HCT116 (cell line): ENCODE results near the gene SRCAP. TPM values are rescaled to one million over a fixed set of nuclear protein-coding genes. Genes with fewer than 3 reads are reported as not detected.

Experiments
- ATAC-seq: fragments of 200-7000 bp; cut with Tn5 transposase; 2 replicates; pipeline ENCODE4 v1.9.1; 2020; ENCODE audit warnings: mild to moderate bottlenecking, moderate library complexity
- BruUV-seq: library from RNA; stranded (reverse); fragments of 400-500 nt; replicated peaks from 2 replicates; lab custom pipeline; 2021; lab: Mats Ljungman, UMichigan
- CTCF ChIA-PET: fragments of 300-600 bp; sonication (Branson Sonifier 250); formaldehyde crosslinking; loops from one replicate; lab custom pipeline; 2021; ENCODE audit warnings: antibody characterized with exemption; lab: Charles Lee
- POLR2A ChIA-PET: fragments of 300-600, 350-600 bp; sonication (Branson Sonifier 250); formaldehyde crosslinking; loops from one replicate; lab custom pipeline; 2021; ENCODE audit warnings: antibody characterized with exemption; lab: Charles Lee
- RAD21 ChIA-PET, 2 experiments: fragments of 300-600 bp; sonication (Branson Sonifier 250); formaldehyde crosslinking; loops; one replicate each; lab custom pipeline; 2023; ENCODE audit warnings: low total read pairs in 2 of 2; ENCODE audit not compliant: uncharacterized antibody in 2 of 2, unreplicated experiment in 2 of 2, low non-redundant PET in 1 of 2; lab: Charles Lee
- DNase-seq: peaks from one replicate; pipeline ENCODE4 v3.0.0-alpha.2; 2010; ENCODE audit warnings: low read depth, low spot score
- H2AFZ ChIP-seq: fragments of 200-600 bp; shearing (Covaris generic), sonication (generic); 2 replicates; pipeline ENCODE4 v1.6.1; 2017; ENCODE audit warnings: low read depth, mixed run types, mixed read lengths, antibody characterized with exemption, low read length; ENCODE audit not compliant: poor library complexity, severe bottlenecking
- H3K27ac ChIP-seq: 2 replicates; pipeline ENCODE4 v1.5.1; 2012; ENCODE audit warnings: low read depth, low read length
- H3K27me3 ChIP-seq: fragments of 200-600 bp; sonication (generic); 2 replicates; pipeline ENCODE4 v1.6.1; 2016; ENCODE audit warnings: mixed run types, low read length, mixed read lengths; ENCODE audit not compliant: insufficient read depth
- H3K36me3 ChIP-seq, 2 experiments: fragments of 200-500 bp in 1 of 2; fragments of 200-600 bp in 1 of 2; sonication (Bioruptor generic) in 1 of 2; sonication (generic) in 1 of 2; 2 replicates each; pipeline versions ENCODE4 v1.5.1 to v1.6.1; 2014 to 2016; ENCODE audit warnings: low read length in 2 of 2, inconsistent platforms in 1 of 2, mixed read lengths in 1 of 2, mixed run types in 1 of 2; ENCODE audit not compliant: insufficient read depth in 2 of 2, control insufficient read depth in 1 of 2
- H3K4me1 ChIP-seq, 2 experiments: fragments of 200-600 bp in 1 of 2; sonication (generic) in 1 of 2; 2 replicates each; pipeline versions ENCODE4 v1.5.1 to v1.6.1; 2012 to 2017; ENCODE audit warnings: low read length in 2 of 2, inconsistent platforms in 1 of 2, mild to moderate bottlenecking in 1 of 2, mixed read lengths in 1 of 2, mixed run types in 1 of 2, moderate library complexity in 1 of 2; ENCODE audit not compliant: insufficient read depth in 2 of 2, control insufficient read depth in 1 of 2
- H3K4me2 ChIP-seq: fragments of 200-600 bp; sonication (generic); 2 replicates; pipeline ENCODE4 v1.6.1; 2017; ENCODE audit warnings: mixed run types, low read length, mixed read lengths
- H3K4me3 ChIP-seq, 2 experiments: fragments of 200-600 bp in 1 of 2; sonication (generic) in 1 of 2; replicated peaks in 1 of 2; 2 replicates each; pipeline ENCODE4 v1.5.1; 2011 to 2016; ENCODE audit warnings: low read length in 2 of 2, control low read depth in 1 of 2, low read depth in 1 of 2, mild to moderate bottlenecking in 1 of 2, mixed read lengths in 1 of 2, mixed run types in 1 of 2
- H3K79me2 ChIP-seq: fragments of 200-600 bp; sonication (generic); 2 replicates; pipeline ENCODE4 v1.6.1; 2017; ENCODE audit warnings: mild to moderate bottlenecking, mixed run types, low read length, moderate library complexity, mixed read lengths; ENCODE audit not compliant: insufficient read depth
- H3K9ac ChIP-seq: fragments of 200-600 bp; sonication (generic); 2 replicates; pipeline ENCODE4 v1.6.1; 2016; ENCODE audit warnings: low read length, mixed read lengths
- H3K9me2 ChIP-seq: fragments of 200-600 bp; sonication (generic), shearing (Covaris generic); 2 replicates; pipeline ENCODE4 v1.6.1; 2017; ENCODE audit warnings: mixed run types, mild to moderate bottlenecking, moderate library complexity; ENCODE audit not compliant: insufficient read depth
- H3K9me3 ChIP-seq, 2 experiments: fragments of 200-500 bp in 1 of 2; fragments of 200-600 bp in 1 of 2; sonication (Bioruptor generic) in 1 of 2; sonication (generic) in 1 of 2; 2 replicates each; pipeline ENCODE4 v1.6.1; 2014 to 2017; ENCODE audit warnings: low read length in 2 of 2, mixed read lengths in 2 of 2, inconsistent platforms in 1 of 2, low read depth in 1 of 2, mild to moderate bottlenecking in 1 of 2, mixed run types in 1 of 2, moderate library complexity in 1 of 2; ENCODE audit not compliant: control insufficient read depth in 1 of 2, insufficient read depth in 1 of 2
- H4K20me1 ChIP-seq: fragments of 200-600 bp; sonication (generic), shearing (Covaris generic); 2 replicates; pipeline ENCODE4 v1.6.1; 2017; ENCODE audit warnings: mixed run types, mild to moderate bottlenecking, moderate library complexity; ENCODE audit not compliant: insufficient read depth
- ELF1 ChIP-seq: IDR thresholded peaks from 2 replicates; pipeline ENCODE4 v1.6.1; 2012; ENCODE audit warnings: low read depth, borderline replicate concordance
- EZH2 ChIP-seq: fragments of 200-600 bp; sonication (generic); IDR thresholded peaks from 2 replicates; pipeline ENCODE4 v1.6.1; 2017; ENCODE audit warnings: antibody characterized with exemption, mixed run types
- JUND ChIP-seq: IDR thresholded peaks from 2 replicates; pipeline ENCODE4 v1.6.1; 2012
- POLR2A ChIP-seq: IDR thresholded peaks from 2 replicates; pipeline ENCODE4 v1.7.0; 2011; ENCODE audit warnings: borderline replicate concordance; ENCODE audit not compliant: insufficient read depth, insufficient read length; ENCODE audit errors: extremely low read depth
- SRF ChIP-seq: IDR thresholded peaks from 2 replicates; pipeline ENCODE4 v1.6.1; 2012; ENCODE audit warnings: low read depth
- TCF7L2 ChIP-seq: IDR thresholded peaks from 2 replicates; pipeline ENCODE4 v1.7.0; 2011; ENCODE audit warnings: borderline replicate concordance, inconsistent platforms; ENCODE audit not compliant: insufficient read depth, insufficient read length; ENCODE audit errors: extremely low read depth
- YY1 ChIP-seq: IDR thresholded peaks from 2 replicates; pipeline ENCODE4 v1.6.1; 2011; ENCODE audit warnings: low read length, low read depth, moderate library complexity, mild to moderate bottlenecking; ENCODE audit not compliant: insufficient replicate concordance; ENCODE audit errors: extremely low read depth
- ZFX ChIP-seq: fragments of 450-650 bp; IDR thresholded peaks from 2 replicates; pipeline ENCODE4 v1.6.1; 2017
- ZNF274 ChIP-seq: fragments of 200-500 bp; sonication (Bioruptor generic); IDR thresholded peaks from 2 replicates; pipeline ENCODE4 v1.6.1; 2014; ENCODE audit warnings: mild to moderate bottlenecking, low read depth, low read length, inconsistent platforms
- intact Hi-C: fragments of 100-400 bp; cut with micrococcal nuclease; formaldehyde crosslinking; loops from 2 replicates; pipeline ENCODE4 v1.10.0; 2022
- total RNA-seq: library from RNA; stranded (reverse); gene quantifications from one replicate; pipeline ENCODE4 v1.2.1, GENCODE V29; 2021; ENCODE audit not compliant: unreplicated experiment

The SRCAP gene
- total RNA-seq, 1 experiment from 2014 or later, result 59.6 TPM

GRCh38 chr16:30688701-30689100 lies 10.3 kb upstream of the SRCAP start:
- RAD21 ChIA-PET, result no interaction called here
- Histone ChIP-seq H3K27ac (no peak overlapping the region), H4K20me1 (no peaks in the 10 kb centered on the region), H3K9me2 (no peaks in the 10 kb centered on the region), H3K4me3 (no peak overlapping the region), H3K36me3 (no peaks in the 10 kb centered on the region), H3K4me2 (no peak overlapping the region), H3K9me3 (no peaks in the 10 kb centered on the region), H3K27me3 (no peaks in the 10 kb centered on the region), H2AFZ (no peak overlapping the region), H3K9ac (no peak overlapping the region), H3K4me1 (peaks cover under 1 to 5% of the 10 kb centered on the region in 2 experiments; a peak in 2 of 4 replicates), H3K79me2 (no peaks in the 10 kb centered on the region)
- DNase-seq (no peak), ATAC-seq (no peak)
- BruUV-seq, result no TSS peak
- POLR2A ChIA-PET, result no interaction called here
- no peak for TF ChIP-seq SRF
- TF ChIP-seq POLR2A, result no peak
- TF ChIP-seq JUND, result no peak
- TF ChIP-seq YY1, result no peak
- TF ChIP-seq TCF7L2, result no peak
- TF ChIP-seq EZH2, result no peak
- TF ChIP-seq ELF1, result no peak
- CTCF ChIA-PET, result no interaction called here
- intact Hi-C loops, result no loop called here

- intact Hi-C loops, result no loop called here
- no peaks in the 10 kb centered on the region for H3K36me3 ChIP-seq
- no peak for DNase-seq
- ChIA-PET CTCF (no interaction called here), POLR2A (no interaction called here), RAD21 (no interaction called here)
- peaks cover 2 to 7% of the 10 kb centered on the region in 2 experiments; a peak in 2 of 4 replicates for H3K4me1 ChIP-seq
- no peaks in the 10 kb centered on the region for H4K20me1 ChIP-seq
- H3K4me3 ChIP-seq, result no peak overlapping the region
- no peak overlapping the region for H3K27ac ChIP-seq
- no peaks in the 10 kb centered on the region for H3K9me2 ChIP-seq
- H3K9me3 ChIP-seq, result no peaks in the 10 kb centered on the region
- no peak overlapping the region for H3K9ac ChIP-seq
- TF ChIP-seq ZFX (no peak), TCF7L2 (no peak), ZNF274 (no peak)
- no peaks in the 10 kb centered on the region for H3K79me2 ChIP-seq
- H2AFZ ChIP-seq, result no peak overlapping the region
- no TSS peak for BruUV-seq
- ATAC-seq, result no peak
- no peaks in the 10 kb centered on the region for H3K27me3 ChIP-seq
- no peak overlapping the region for H3K4me2 ChIP-seq
These were observed 7.1 kb upstream of the SRCAP start for GRCh38 chr16:30691907-30692306.
